ENCODE data around the gene SCEL.
"Not testable (repeated sequence)": the region's sequence is repeated elsewhere in the genome, so short reads cannot be mapped to it uniquely, and the experiment has no call there.

The SCEL gene

GRCh38 chr13:77511552-77511951, 24.0 kb upstream of the SCEL start:
- H3K4me3 ChIP-seq (ENCODE audit: low read length): no peak overlapping the region
- DNase-seq (ENCODE audit: low read depth): peak; percentile 35
- no peak for TF ChIP-seq CTCF (IDR thresholded peaks at IDR 0.05; ENCODE audit: insufficient read depth, low read depth, low read length, missing control alignments)

GRCh38 chr13:77513719-77514335, 21.7 kb upstream of the SCEL start:
- H3K4me3 ChIP-seq (ENCODE audit: low read length): no peak overlapping the region
- TF ChIP-seq CTCF (IDR thresholded peaks at IDR 0.05; ENCODE audit: insufficient read depth, low read depth, low read length, missing control alignments): no peak
- no peak for DNase-seq (ENCODE audit: low read depth)

- TF ChIP-seq CTCF (IDR thresholded peaks at IDR 0.05; ENCODE audit: insufficient read depth, low read depth, low read length, missing control alignments): no peak
- DNase-seq (ENCODE audit: low read depth): no peak
- no peak overlapping the region for H3K4me3 ChIP-seq (ENCODE audit: low read length)
Measured at GRCh38 chr13:77514336-77514726, 21.2 kb upstream of the SCEL start.

- no peak for TF ChIP-seq CTCF (IDR thresholded peaks at IDR 0.05; ENCODE audit: insufficient read depth, low read depth, low read length, missing control alignments)
- no peak overlapping the region for H3K4me3 ChIP-seq (ENCODE audit: low read length)
- peak; percentile 10 for DNase-seq (ENCODE audit: low read depth)
Measured at GRCh38 chr13:77515785-77516184, 19.7 kb upstream of the SCEL start.

- DNase-seq (ENCODE audit: low read depth): peak; percentile 76
- no peak overlapping the region for H3K4me3 ChIP-seq (ENCODE audit: low read length)
- no peak for TF ChIP-seq CTCF (IDR thresholded peaks at IDR 0.05; ENCODE audit: insufficient read depth, low read depth, low read length, missing control alignments)
Measured at GRCh38 chr13:77516342-77516789, 19.1 kb upstream of the SCEL start.

- no peak for TF ChIP-seq CTCF (IDR thresholded peaks at IDR 0.05; ENCODE audit: insufficient read depth, low read depth, low read length, missing control alignments)
- H3K4me3 ChIP-seq (ENCODE audit: low read length): no peak overlapping the region
Measured at GRCh38 chr13:77518266-77518665, 17.2 kb upstream of the SCEL start.

GRCh38 chr13:77519396-77519795, 16.1 kb upstream of the SCEL start:
- not testable (repeated sequence) for H3K4me3 ChIP-seq (ENCODE audit: low read length); DNase-seq (ENCODE audit: low read depth)

More at GRCh38 chr13:77518266-77518665, 17.2 kb upstream of the SCEL start:
- DNase-seq (ENCODE audit: low read depth): no peak
